SK-N-MC (cell line): Measurements from ENCODE around the gene RAB10.

Experiments
- EZH2 ChIP-seq: fragments of 200-600 bp; sonication (generic); IDR thresholded peaks from one replicate; pipeline ENCODE4 v1.6.1; 2017; ENCODE audit warnings: antibody characterized with exemption
- POLR2AphosphoS5 ChIP-seq: IDR thresholded peaks from 2 replicates; pipeline ENCODE4 v1.6.1; 2012; ENCODE audit warnings: mild to moderate bottlenecking, low read depth, low read length, borderline replicate concordance

GRCh38 chr2:26086155-26086637 is 52.3 kb downstream of the RAB10 start:
- no peak for TF ChIP-seq POLR2AphosphoS5
- no peak for TF ChIP-seq EZH2
